22Rv1 (cell line): ENCODE measurements around the gene GNPTAB.

Experiments
- H3K27ac ChIP-seq: fragments of 450-650 bp; 2 replicates; pipeline ENCODE4 v1.5.1; 2017
- CTCF ChIP-seq: fragments of 450-650 bp; IDR thresholded peaks from 2 replicates; pipeline ENCODE4 v1.5.1; 2017; ENCODE audit warnings: mild to moderate bottlenecking
- ZFX ChIP-seq: fragments of 450-650 bp; IDR thresholded peaks from 2 replicates; pipeline ENCODE4 v1.6.1; 2017; ENCODE audit warnings: antibody characterized with exemption, borderline replicate concordance

GNPTAB gene

DNA sequence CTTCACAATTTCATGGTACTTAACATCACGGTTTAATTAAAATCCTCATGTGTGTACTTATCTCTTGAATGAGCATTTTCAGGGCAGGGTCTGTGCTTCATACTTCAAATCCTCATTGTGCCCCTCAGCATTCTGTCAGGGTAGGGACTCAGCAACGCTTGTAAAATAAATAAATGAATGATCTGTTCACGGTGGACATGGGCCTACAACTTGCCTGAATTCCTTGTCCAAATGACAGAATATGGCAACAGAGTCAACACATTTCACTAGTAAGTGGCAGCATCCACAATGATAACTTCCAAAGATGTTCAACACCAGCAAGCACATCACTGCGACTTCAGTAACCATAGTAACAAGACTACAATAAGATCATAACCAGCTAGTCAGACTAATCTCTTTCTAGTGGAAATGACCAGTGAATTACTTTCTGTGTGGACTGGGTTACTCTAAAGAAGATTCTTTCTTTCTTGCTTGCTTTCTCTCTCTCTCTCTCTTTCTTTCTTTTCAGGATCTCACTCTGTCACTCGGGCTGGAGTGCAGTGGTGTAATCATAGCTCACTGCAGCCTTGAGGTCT, 14.5 kb upstream of the GNPTAB start:
- H3K27ac ChIP-seq: no peak overlapping the region
- no peak for TF ChIP-seq ZFX
- TF ChIP-seq CTCF: no peak

DNA sequence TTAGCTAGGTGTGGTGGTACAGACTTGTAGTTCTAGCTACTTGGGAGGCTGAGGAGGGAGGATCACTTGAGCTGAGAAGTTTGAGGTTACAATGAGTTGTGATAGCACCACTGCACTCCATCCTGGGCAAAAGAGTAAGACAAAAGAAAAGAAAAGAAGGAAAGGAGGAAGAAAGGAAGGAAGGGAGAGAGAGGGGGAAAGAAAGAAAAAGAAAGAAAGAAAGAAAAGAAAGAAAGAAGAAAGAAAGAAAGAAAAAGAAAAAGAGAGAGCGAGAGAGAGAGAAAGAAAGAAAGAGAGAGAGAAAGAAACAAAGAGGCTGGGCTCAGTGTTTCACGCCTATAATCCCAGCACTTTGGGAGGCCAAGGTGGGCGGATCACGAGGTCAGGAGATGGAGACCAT, 10.3 kb upstream of the GNPTAB start:
- no peak for TF ChIP-seq CTCF
- no peak for TF ChIP-seq ZFX
- no peak overlapping the region for H3K27ac ChIP-seq

- H3K27ac ChIP-seq: no peak overlapping the region
- TF ChIP-seq CTCF (peak; percentile 99), ZFX (no peak)
Observed at GRCh38 chr12:101839324-101840283, 8.8 kb upstream of the GNPTAB start.

GRCh38 chr12:101838628-101839323, 8.0 kb upstream of the GNPTAB start:
- H3K27ac ChIP-seq: no peak overlapping the region
- TF ChIP-seq CTCF: no peak
- no peak for TF ChIP-seq ZFX

DNA sequence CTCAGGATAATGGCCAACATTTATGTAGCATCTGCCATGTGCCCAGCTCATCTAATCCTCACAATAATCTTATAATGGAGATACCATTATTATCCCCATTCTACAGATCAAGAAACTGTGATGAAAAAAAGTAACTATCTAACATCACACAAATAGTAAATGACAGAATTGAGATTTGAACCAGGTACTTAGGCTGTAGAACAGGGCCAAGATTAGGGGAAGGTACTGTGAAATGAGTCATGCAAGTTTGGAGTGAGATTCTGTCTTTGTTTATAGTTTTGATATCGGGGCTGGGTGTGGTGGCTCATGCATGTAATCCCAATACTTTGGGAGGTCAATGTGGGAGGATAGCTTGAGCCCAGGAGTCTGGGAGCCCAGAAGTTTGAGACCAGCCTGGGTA, 1.3 kb upstream of the GNPTAB start:
- H3K27ac ChIP-seq: no peak overlapping the region

DNA sequence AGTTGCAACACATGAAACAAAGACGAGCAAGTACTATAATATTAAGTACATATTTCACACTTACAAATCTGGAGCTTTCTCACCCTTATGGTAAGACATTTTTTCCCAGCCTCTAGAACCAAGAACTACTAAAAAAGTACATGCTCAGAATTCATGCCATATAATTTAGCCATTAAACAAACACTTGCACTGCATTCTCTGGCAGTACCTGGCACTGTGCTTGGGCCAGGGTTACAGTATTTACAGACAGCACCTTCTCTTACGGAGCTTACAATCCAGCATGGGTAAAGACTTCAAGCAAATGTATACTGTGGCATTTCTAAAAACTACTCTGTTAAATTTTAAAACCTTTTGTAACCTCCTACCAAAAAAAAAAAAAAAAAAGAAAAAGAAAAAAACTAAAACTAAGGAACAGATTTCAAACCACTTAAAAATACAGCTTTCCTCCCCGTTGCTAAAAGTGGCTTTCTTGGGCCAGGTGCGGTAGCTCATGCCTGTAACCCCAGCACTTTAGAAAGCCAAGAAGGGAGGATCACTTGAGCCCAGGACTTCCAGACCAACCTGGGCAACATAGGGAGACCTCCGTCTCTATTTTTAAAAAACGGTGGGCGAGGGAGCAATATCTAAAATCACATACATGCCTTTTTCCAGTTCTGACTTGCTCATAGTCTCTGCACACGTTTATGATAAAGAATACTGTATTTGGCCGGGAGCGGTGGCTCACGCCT, 956 bp downstream of the GNPTAB start:
- H3K27ac ChIP-seq: peak overlapping the region; percentile 80
- TF ChIP-seq CTCF: no peak
- no peak for TF ChIP-seq ZFX

More for the DNA sequence above, 1.3 kb upstream of the GNPTAB start:
- TF ChIP-seq CTCF: no peak
- no peak for TF ChIP-seq ZFX
